WTC11 (cell line): ENCODE data around the gene KRT16. TPM values are rescaled to one million over a fixed set of nuclear protein-coding genes. Genes with fewer than 3 reads are reported as not detected.

ENCODE experiments used
- ATAC-seq: fragments of 200-7000 bp; cut with Tn5 transposase; 2 replicates; pipeline ENCODE4 v1.10.0; 2021; ENCODE audit warnings: mild to moderate bottlenecking, moderate library complexity
- CTCF ChIA-PET: fragments of 300-600 bp; sonication (Branson Sonifier 250); formaldehyde crosslinking; loops from one replicate; lab custom pipeline; 2021; ENCODE audit warnings: antibody characterized with exemption; lab: Charles Lee
- POLR2A ChIA-PET: fragments of 350-600 bp; sonication (Branson Sonifier 250); formaldehyde crosslinking; loops from one replicate; lab custom pipeline; 2021; ENCODE audit warnings: antibody characterized with exemption; lab: Charles Lee
- DNase-seq: peaks from one replicate; pipeline ENCODE4 v3.0.0; 2021; ENCODE audit warnings: low spot score
- H3K27ac Mint-ChIP-seq: 2 replicates; pipeline ENCODE4 v1.8.0; 2021; ENCODE audit warnings: mixed read lengths
- H3K27me3 Mint-ChIP-seq: 2 replicates; pipeline ENCODE4 v1.8.0; 2021; ENCODE audit warnings: low read depth, mild to moderate bottlenecking, moderate library complexity, mixed read lengths
- H3K36me3 Mint-ChIP-seq: 2 replicates; pipeline ENCODE4 v1.8.0; 2021; ENCODE audit warnings: mixed read lengths
- H3K4me1 Mint-ChIP-seq: 2 replicates; pipeline ENCODE4 v1.8.0; 2022; ENCODE audit warnings: mixed read lengths
- H3K4me3 Mint-ChIP-seq: 2 replicates; pipeline ENCODE4 v1.8.0; 2021; ENCODE audit warnings: mild to moderate bottlenecking, moderate library complexity, mixed read lengths
- H3K9me3 Mint-ChIP-seq: 2 replicates; pipeline ENCODE4 v1.8.0; 2021; ENCODE audit warnings: mixed read lengths
- CBFB ChIP-seq: sonication (generic); formaldehyde crosslinking; IDR thresholded peaks from 2 replicates; pipeline ENCODE4 v1.8.1; 2022; ENCODE audit warnings: mild to moderate bottlenecking, low read depth, missing genetic modification reagents
- ELF4 ChIP-seq: sonication (generic); formaldehyde crosslinking; IDR thresholded peaks from 2 replicates; pipeline ENCODE4 v1.8.1; 2022; ENCODE audit warnings: low read depth, mild to moderate bottlenecking, moderate library complexity, missing genetic modification reagents
- ETV6 ChIP-seq: sonication (generic); formaldehyde crosslinking; IDR thresholded peaks from 2 replicates; pipeline ENCODE4 v1.8.1; 2022; ENCODE audit warnings: mild to moderate bottlenecking, missing genetic modification reagents
- FOXJ3 ChIP-seq: sonication (generic); formaldehyde crosslinking; IDR thresholded peaks from 2 replicates; pipeline ENCODE4 v1.9.0; 2021; ENCODE audit warnings: missing genetic modification reagents, mild to moderate bottlenecking, borderline replicate concordance
- FOXK1 ChIP-seq: sonication (generic); formaldehyde crosslinking; IDR thresholded peaks from 2 replicates; pipeline ENCODE4 v1.8.0; 2022; ENCODE audit warnings: mild to moderate bottlenecking, moderate library complexity, missing genetic modification reagents
- GABPB1 ChIP-seq: sonication (generic); formaldehyde crosslinking; IDR thresholded peaks from 2 replicates; pipeline ENCODE4 v1.8.1; 2023; ENCODE audit warnings: mild to moderate bottlenecking, missing genetic modification reagents
- GRHL2 ChIP-seq: fragments of 250-450 bp; sonication (Bioruptor Pico); IDR thresholded peaks from 2 replicates; pipeline ENCODE4 v1.8.0; 2022; ENCODE audit warnings: mild to moderate bottlenecking, moderate library complexity; ENCODE audit not compliant: insufficient replicate concordance, severe bottlenecking
- GTF2I ChIP-seq: fragments of 250-450 bp; sonication (Bioruptor Pico); conservative IDR thresholded peaks from 2 replicates; pipeline ENCODE4 v1.4.0; 2021; ENCODE audit warnings: mild to moderate bottlenecking
- JUN ChIP-seq: sonication (generic); formaldehyde crosslinking; IDR thresholded peaks from 2 replicates; pipeline ENCODE4 v1.8.0; 2023; ENCODE audit warnings: mild to moderate bottlenecking, missing genetic modification reagents
- MAX ChIP-seq: sonication (generic); formaldehyde crosslinking; IDR thresholded peaks from 2 replicates; pipeline ENCODE4 v1.8.0; 2022; ENCODE audit warnings: mild to moderate bottlenecking, missing genetic modification reagents
- NFATC4 ChIP-seq: fragments of 250-450 bp; sonication (Bioruptor Pico); IDR thresholded peaks from 2 replicates; pipeline ENCODE4 v1.9.0; 2021; ENCODE audit warnings: mild to moderate bottlenecking
- NFE2L1 ChIP-seq: sonication (generic); formaldehyde crosslinking; IDR thresholded peaks from 2 replicates; pipeline ENCODE4 v1.8.1; 2023; ENCODE audit warnings: missing genetic modification reagents
- NFYB ChIP-seq: sonication (generic); formaldehyde crosslinking; conservative IDR thresholded peaks from 2 replicates; pipeline ENCODE4 v1.8.0; 2022; ENCODE audit warnings: low read depth, missing genetic modification reagents
- NR1H2 ChIP-seq: sonication (generic); formaldehyde crosslinking; IDR thresholded peaks from 2 replicates; pipeline ENCODE4 v1.9.0; 2021; ENCODE audit warnings: mild to moderate bottlenecking, moderate library complexity, missing genetic modification reagents
- PRRX2 ChIP-seq: fragments of 250-450 bp; sonication (Bioruptor Pico); IDR thresholded peaks from 2 replicates; pipeline ENCODE4 v1.8.0; 2021; ENCODE audit warnings: mild to moderate bottlenecking
- RORB ChIP-seq: fragments of 250-450 bp; sonication (Bioruptor Pico); IDR thresholded peaks from 2 replicates; pipeline ENCODE4 v1.9.0; 2021; ENCODE audit warnings: mild to moderate bottlenecking
- SMAD4 ChIP-seq: sonication (generic); formaldehyde crosslinking; IDR thresholded peaks from 2 replicates; pipeline ENCODE4 v1.8.0; 2022; ENCODE audit warnings: mild to moderate bottlenecking, missing genetic modification reagents
- TP53 ChIP-seq: sonication (generic); formaldehyde crosslinking; IDR thresholded peaks from 2 replicates; pipeline ENCODE4 v1.8.1; 2023; ENCODE audit warnings: mild to moderate bottlenecking, missing genetic modification reagents
- ZNF396 ChIP-seq: fragments of 250-450 bp; sonication (Bioruptor Pico); IDR thresholded peaks from 2 replicates; pipeline ENCODE4 v1.8.0; 2021; ENCODE audit warnings: mild to moderate bottlenecking, moderate library complexity, borderline replicate concordance
- ZNF512 ChIP-seq: sonication (generic); formaldehyde crosslinking; IDR thresholded peaks from 2 replicates; pipeline ENCODE4 v1.8.1; 2022; ENCODE audit warnings: missing genetic modification reagents, borderline replicate concordance
- ZSCAN18 ChIP-seq: fragments of 250-450 bp; sonication (Bioruptor Pico); IDR thresholded peaks from 2 replicates; pipeline ENCODE4 v2.1.2; 2022; ENCODE audit warnings: mild to moderate bottlenecking, moderate library complexity
- total RNA-seq: library from RNA; stranded (reverse); gene quantifications from 3 replicates; pipeline ENCODE4 v1.2.3, GENCODE V29; 2021
- TF ChIP-seq, protein P1 (sequence below): sonication (generic); formaldehyde crosslinking; IDR thresholded peaks from 2 replicates; pipeline ENCODE4 v1.8.1; 2023; ENCODE audit warnings: mild to moderate bottlenecking, moderate library complexity, missing genetic modification reagents
- TF ChIP-seq, protein P2 (sequence below): sonication (generic); formaldehyde crosslinking; IDR thresholded peaks from 2 replicates; pipeline ENCODE4 v1.8.1; 2023; ENCODE audit warnings: mild to moderate bottlenecking, missing genetic modification reagents
- TF ChIP-seq, protein P3 (sequence below): sonication (generic); formaldehyde crosslinking; IDR thresholded peaks from 2 replicates; pipeline ENCODE4 v1.8.0; 2022; ENCODE audit warnings: mild to moderate bottlenecking, missing genetic modification reagents
- TF ChIP-seq, protein P4 (sequence below): sonication (generic); formaldehyde crosslinking; IDR thresholded peaks from 2 replicates; pipeline ENCODE4 v1.8.0; 2022; ENCODE audit warnings: mild to moderate bottlenecking, missing genetic modification reagents

The KRT16 gene
- total RNA-seq, 1 experiment from 2014 or later: not detected

DNA sequence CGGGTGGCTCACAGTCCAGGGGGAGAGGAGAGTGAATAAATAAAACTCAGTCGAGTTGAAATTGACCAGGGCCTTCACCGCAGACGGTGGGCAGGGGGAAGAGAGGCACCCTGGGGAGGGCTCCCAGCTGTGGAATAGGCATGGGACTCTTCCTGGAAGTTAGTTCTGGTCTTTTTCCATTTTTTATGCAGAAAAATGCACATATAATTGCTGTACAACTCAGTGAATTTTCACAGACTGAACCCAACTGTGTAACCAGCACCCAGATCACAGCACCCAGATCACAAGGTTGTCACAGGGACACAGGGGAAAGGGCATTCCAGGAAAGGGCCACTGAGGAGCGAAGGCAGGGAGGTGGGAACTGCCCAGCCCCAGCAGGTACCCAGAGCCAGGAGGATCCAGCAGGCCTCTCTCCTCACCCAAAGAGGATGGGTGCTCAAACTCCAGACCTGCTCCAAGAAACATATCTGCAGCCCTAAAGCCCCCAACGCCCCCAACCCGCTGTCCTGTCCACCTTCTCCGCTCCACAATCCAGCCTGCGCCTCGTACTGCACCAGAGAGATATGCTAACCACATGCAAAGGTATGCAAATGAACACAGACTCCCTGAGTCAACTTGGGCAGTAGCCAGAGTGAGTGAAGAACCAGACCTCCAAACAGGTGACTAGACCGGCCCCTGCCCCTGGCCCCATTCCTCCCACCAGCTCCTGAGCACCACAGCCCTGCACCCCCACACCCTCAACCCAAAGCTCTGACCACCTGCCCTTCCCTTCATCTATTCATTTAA is 47.1 kb upstream of the KRT16 start:
- DNase-seq (no peak), ATAC-seq (no peak)
- Mint-ChIP-seq H3K27ac (no peak overlapping the region), H3K4me3 (no peak overlapping the region), H3K9me3 (no peaks in the 10 kb centered on the region), H3K36me3 (no peaks in the 10 kb centered on the region), H3K27me3 (peaks cover 10% of the 10 kb centered on the region)
- ChIA-PET POLR2A (no interaction called here), CTCF (interaction anchor here (0.8 to 10.0 kb wide), 5 partner anchors 10 to 242 kb away, joined by 3 to 380 read pairs (median 5); no protein-coding TSS in a partner anchor)
- no peak for TF ChIP-seq ZNF396 (CRISPR knock-in tag)
- no peak for TF ChIP-seq ZNF512
- no peak for TF ChIP-seq CBFB (CRISPR knock-in tag)
- no peak for TF ChIP-seq ELF4 (CRISPR knock-in tag)
- TF ChIP-seq TP53 (CRISPR knock-in tag): no peak
- TF ChIP-seq ZSCAN18 (CRISPR knock-in tag): no peak
- TF ChIP-seq NR1H2: no peak
- no peak for TF ChIP-seq NFATC4
- TF ChIP-seq, protein P1, sequence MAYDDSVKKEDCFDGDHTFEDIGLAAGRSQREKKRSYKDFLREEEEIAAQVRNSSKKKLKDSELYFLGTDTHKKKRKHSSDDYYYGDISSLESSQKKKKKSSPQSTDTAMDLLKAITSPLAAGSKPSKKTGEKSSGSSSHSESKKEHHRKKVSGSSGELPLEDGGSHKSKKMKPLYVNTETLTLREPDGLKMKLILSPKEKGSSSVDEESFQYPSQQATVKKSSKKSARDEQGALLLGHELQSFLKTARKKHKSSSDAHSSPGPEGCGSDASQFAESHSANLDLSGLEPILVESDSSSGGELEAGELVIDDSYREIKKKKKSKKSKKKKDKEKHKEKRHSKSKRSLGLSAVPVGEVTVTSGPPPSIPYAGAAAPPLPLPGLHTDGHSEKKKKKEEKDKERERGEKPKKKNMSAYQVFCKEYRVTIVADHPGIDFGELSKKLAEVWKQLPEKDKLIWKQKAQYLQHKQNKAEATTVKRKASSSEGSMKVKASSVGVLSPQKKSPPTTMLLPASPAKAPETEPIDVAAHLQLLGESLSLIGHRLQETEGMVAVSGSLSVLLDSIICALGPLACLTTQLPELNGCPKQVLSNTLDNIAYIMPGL: no peak
- no peak for TF ChIP-seq FOXK1 (CRISPR knock-in tag)
- TF ChIP-seq JUN (CRISPR knock-in tag): no peak
- TF ChIP-seq GABPB1 (CRISPR knock-in tag): no peak
- TF ChIP-seq, protein P2, sequence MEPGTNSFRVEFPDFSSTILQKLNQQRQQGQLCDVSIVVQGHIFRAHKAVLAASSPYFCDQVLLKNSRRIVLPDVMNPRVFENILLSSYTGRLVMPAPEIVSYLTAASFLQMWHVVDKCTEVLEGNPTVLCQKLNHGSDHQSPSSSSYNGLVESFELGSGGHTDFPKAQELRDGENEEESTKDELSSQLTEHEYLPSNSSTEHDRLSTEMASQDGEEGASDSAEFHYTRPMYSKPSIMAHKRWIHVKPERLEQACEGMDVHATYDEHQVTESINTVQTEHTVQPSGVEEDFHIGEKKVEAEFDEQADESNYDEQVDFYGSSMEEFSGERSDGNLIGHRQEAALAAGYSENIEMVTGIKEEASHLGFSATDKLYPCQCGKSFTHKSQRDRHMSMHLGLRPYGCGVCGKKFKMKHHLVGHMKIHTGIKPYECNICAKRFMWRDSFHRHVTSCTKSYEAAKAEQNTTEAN (CRISPR knock-in tag): no peak
- TF ChIP-seq, all 79 proteins: peak for 0
- H3K4me1 Mint-ChIP-seq: peaks cover 11% of the 10 kb centered on the region

GRCh38 chr17:41658846-41659245 is 46.3 kb upstream of the KRT16 start:
- H3K9me3 Mint-ChIP-seq: no peaks in the 10 kb centered on the region
- DNase-seq (no peak), ATAC-seq (no peak)
- POLR2A ChIA-PET: no interaction called here
- peaks cover 11% of the 10 kb centered on the region for H3K4me1 Mint-ChIP-seq
- H3K36me3 Mint-ChIP-seq: no peaks in the 10 kb centered on the region
- no peak for TF ChIP-seq NR1H2
- H3K4me3 Mint-ChIP-seq: no peak overlapping the region
- CTCF ChIA-PET: interaction anchor here (1.6 kb wide), 1 partner anchor 110 kb away, joined by 16 read pairs; no protein-coding TSS in a partner anchor
- H3K27me3 Mint-ChIP-seq: peaks cover 10% of the 10 kb centered on the region
- H3K27ac Mint-ChIP-seq: no peak overlapping the region

DNA sequence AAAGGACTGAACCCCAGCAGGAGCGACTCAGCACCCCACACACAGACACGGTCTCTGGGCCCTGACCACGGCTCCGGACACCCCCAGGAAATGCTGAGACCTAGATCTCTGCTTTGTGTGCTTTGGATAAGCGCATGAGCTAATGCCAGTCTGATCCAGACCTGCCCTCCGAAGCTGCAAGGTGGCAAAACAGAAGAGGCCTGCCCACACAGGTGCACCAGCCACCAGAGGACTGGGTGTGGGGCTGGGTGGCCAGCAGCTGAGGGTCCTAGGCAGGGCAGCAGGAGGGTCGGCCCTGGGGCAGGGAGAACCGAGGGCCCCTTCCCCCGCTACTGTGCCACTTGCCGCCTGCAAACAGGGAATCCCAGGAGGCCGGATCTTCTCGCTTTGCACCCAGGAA is 45.4 kb upstream of the KRT16 start:
- Mint-ChIP-seq H3K4me1 (peaks cover 11% of the 10 kb centered on the region), H3K9me3 (no peaks in the 10 kb centered on the region), H3K4me3 (no peak overlapping the region), H3K27me3 (peaks cover 3% of the 10 kb centered on the region), H3K36me3 (no peaks in the 10 kb centered on the region), H3K27ac (no peak overlapping the region)
- ATAC-seq (no peak), DNase-seq (no peak)
- CTCF ChIA-PET: interaction anchor here (0.6 to 1.6 kb wide), 5 partner anchors 9 to 109 kb away, joined by 3 to 16 read pairs (median 5); no protein-coding TSS in a partner anchor
- POLR2A ChIA-PET: no interaction called here
- TF ChIP-seq ETV6 (no peak), GTF2I (no peak), SMAD4 (CRISPR knock-in tag) (no peak), NFE2L1 (CRISPR knock-in tag) (no peak), NFATC4 (no peak), ZNF396 (CRISPR knock-in tag) (no peak), FOXJ3 (CRISPR knock-in tag) (no peak), RORB (CRISPR knock-in tag) (no peak), GRHL2 (no peak), PRRX2 (CRISPR knock-in tag) (no peak), MAX (no peak), NFYB (CRISPR knock-in tag) (no peak)
- TF ChIP-seq, protein P3, sequence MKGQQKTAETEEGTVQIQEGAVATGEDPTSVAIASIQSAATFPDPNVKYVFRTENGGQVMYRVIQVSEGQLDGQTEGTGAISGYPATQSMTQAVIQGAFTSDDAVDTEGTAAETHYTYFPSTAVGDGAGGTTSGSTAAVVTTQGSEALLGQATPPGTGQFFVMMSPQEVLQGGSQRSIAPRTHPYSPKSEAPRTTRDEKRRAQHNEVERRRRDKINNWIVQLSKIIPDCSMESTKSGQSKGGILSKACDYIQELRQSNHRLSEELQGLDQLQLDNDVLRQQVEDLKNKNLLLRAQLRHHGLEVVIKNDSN: no peak
- TF ChIP-seq, protein P4, sequence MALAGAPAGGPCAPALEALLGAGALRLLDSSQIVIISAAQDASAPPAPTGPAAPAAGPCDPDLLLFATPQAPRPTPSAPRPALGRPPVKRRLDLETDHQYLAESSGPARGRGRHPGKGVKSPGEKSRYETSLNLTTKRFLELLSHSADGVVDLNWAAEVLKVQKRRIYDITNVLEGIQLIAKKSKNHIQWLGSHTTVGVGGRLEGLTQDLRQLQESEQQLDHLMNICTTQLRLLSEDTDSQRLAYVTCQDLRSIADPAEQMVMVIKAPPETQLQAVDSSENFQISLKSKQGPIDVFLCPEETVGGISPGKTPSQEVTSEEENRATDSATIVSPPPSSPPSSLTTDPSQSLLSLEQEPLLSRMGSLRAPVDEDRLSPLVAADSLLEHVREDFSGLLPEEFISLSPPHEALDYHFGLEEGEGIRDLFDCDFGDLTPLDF: no peak
